Liver (tissue), 9 donors: ENCODE data around the gene ZFAND2B. TPM values are rescaled to one million over a fixed set of nuclear protein-coding genes. Genes with fewer than 3 reads are reported as not detected.

Experiments used
- DNase-seq: peaks from one replicate; pipeline ENCODE4 v3.0.0-alpha.2; 2017; ENCODE audit warnings: low spot score
- H3K27ac ChIP-seq, 2 donors: one replicate each; pipeline ENCODE4 v1.7.0; 2013; ENCODE audit warnings: inconsistent platforms in 2 of 2, low read length in 2 of 2, control low read depth in 1 of 2, low read depth in 1 of 2, mild to moderate bottlenecking in 1 of 2
- H3K27me3 ChIP-seq, 4 donors: one replicate each; pipeline versions ENCODE4 v1.6.1 to v1.7.0; 2013; ENCODE audit warnings: low read length in 3 of 4, inconsistent platforms in 1 of 4, mild to moderate bottlenecking in 1 of 4, moderate library complexity in 1 of 4; ENCODE audit not compliant: control insufficient read depth in 4 of 4, insufficient read depth in 4 of 4
- H3K36me3 ChIP-seq, 4 donors: one replicate each; pipeline versions ENCODE4 v1.6.1 to v1.7.0; 2013; ENCODE audit warnings: low read length in 3 of 4, mild to moderate bottlenecking in 3 of 4, low read depth in 1 of 4, moderate library complexity in 1 of 4; ENCODE audit not compliant: control insufficient read depth in 4 of 4, insufficient read depth in 3 of 4
- H3K4me1 ChIP-seq, 4 donors: one replicate each; pipeline versions ENCODE4 v1.6.1 to v1.7.0; 2013; ENCODE audit warnings: low read length in 3 of 4, mild to moderate bottlenecking in 3 of 4, moderate library complexity in 1 of 4; ENCODE audit not compliant: control insufficient read depth in 4 of 4, insufficient read depth in 4 of 4
- H3K4me3 ChIP-seq, 3 donors: one replicate each; pipeline versions ENCODE4 v1.6.1 to v1.7.0; 2013; ENCODE audit warnings: low read length in 3 of 3, control low read depth in 1 of 3, low read depth in 1 of 3, mild to moderate bottlenecking in 1 of 3
- H3K9ac ChIP-seq, 2 donors: one replicate each; pipeline ENCODE4 v1.7.0; 2013; ENCODE audit warnings: low read length in 2 of 2, mild to moderate bottlenecking in 2 of 2, moderate library complexity in 2 of 2, control low read depth in 1 of 2, low read depth in 1 of 2
- H3K9me3 ChIP-seq, 4 donors: one replicate each; pipeline versions ENCODE4 v1.6.1 to v1.7.0; 2013; ENCODE audit warnings: low read length in 3 of 4; ENCODE audit not compliant: control insufficient read depth in 4 of 4
- CTCF ChIP-seq: fragments of 150-350 bp; IDR thresholded peaks from 2 replicates; pipeline ENCODE4 v1.5.1; 2017; ENCODE audit warnings: improper control_type of control experiment, low read depth, low read length; ENCODE audit not compliant: missing input control
- EGR1 ChIP-seq, 2 donors: IDR thresholded peaks; 2 replicates each; pipeline ENCODE4 v1.6.1; 2016 to 2018; ENCODE audit warnings: antibody characterized with exemption in 2 of 2, low read depth in 2 of 2
- FOXA1 ChIP-seq: IDR thresholded peaks from 2 replicates; pipeline ENCODE4 v1.6.1; 2016; ENCODE audit warnings: antibody characterized with exemption
- FOXA2 ChIP-seq: IDR thresholded peaks from 2 replicates; pipeline ENCODE4 v1.6.1; 2016; ENCODE audit warnings: antibody characterized with exemption
- GABPA ChIP-seq, 2 donors: IDR thresholded peaks in 1 of 2; conservative IDR thresholded peaks in 1 of 2; 2 replicates each; pipeline ENCODE4 v1.6.1; 2016; ENCODE audit warnings: antibody characterized with exemption in 2 of 2, mild to moderate bottlenecking in 1 of 2, moderate library complexity in 1 of 2
- HNF4A ChIP-seq, 2 donors: conservative IDR thresholded peaks; 2 replicates each; pipeline ENCODE4 v1.6.1; 2016; ENCODE audit warnings: antibody characterized with exemption in 2 of 2, mild to moderate bottlenecking in 2 of 2
- HNF4G ChIP-seq: IDR thresholded peaks from 2 replicates; pipeline ENCODE4 v1.6.1; 2016; ENCODE audit warnings: antibody characterized with exemption
- JUND ChIP-seq, 2 donors: IDR thresholded peaks; 2 replicates each; pipeline ENCODE4 v1.6.1; 2016; ENCODE audit warnings: antibody characterized with exemption in 2 of 2
- MAX ChIP-seq: IDR thresholded peaks from 2 replicates; pipeline ENCODE4 v1.6.1; 2016; ENCODE audit warnings: antibody characterized with exemption
- NR2F2 ChIP-seq: IDR thresholded peaks from 2 replicates; pipeline ENCODE4 v1.6.1; 2016; ENCODE audit warnings: antibody characterized with exemption
- RAD21 ChIP-seq, 2 donors: IDR thresholded peaks; 2 replicates each; pipeline ENCODE4 v1.6.1; 2016; ENCODE audit warnings: antibody characterized with exemption in 2 of 2, mild to moderate bottlenecking in 2 of 2
- REST ChIP-seq: IDR thresholded peaks from 2 replicates; pipeline ENCODE4 v1.6.1; 2016; ENCODE audit warnings: antibody characterized with exemption, mild to moderate bottlenecking
- RXRA ChIP-seq, 2 donors: IDR thresholded peaks; 2 replicates each; pipeline ENCODE4 v1.6.1; 2017 to 2018; ENCODE audit warnings: antibody characterized with exemption in 2 of 2, mild to moderate bottlenecking in 1 of 2
- SP1 ChIP-seq: IDR thresholded peaks from 2 replicates; pipeline ENCODE4 v1.6.1; 2018; ENCODE audit warnings: antibody characterized with exemption, mild to moderate bottlenecking
- TAF1 ChIP-seq: conservative IDR thresholded peaks from 2 replicates; pipeline ENCODE4 v1.6.1; 2016; ENCODE audit warnings: antibody characterized with exemption, mild to moderate bottlenecking
- YY1 ChIP-seq: IDR thresholded peaks from 2 replicates; pipeline ENCODE4 v1.6.1; 2016; ENCODE audit warnings: antibody characterized with exemption, mild to moderate bottlenecking
- ZBTB33 ChIP-seq: IDR thresholded peaks from 2 replicates; pipeline ENCODE4 v1.6.1; 2016; ENCODE audit warnings: antibody characterized with exemption
- WGBS: extraction: QIAGEN DNeasy Blood & Tissue Kit; methylation state at CpG from one replicate; pipeline ENCODE4 v1.1.7; 2013; 5-methylcytosine and 5-hydroxymethylcytosine counted together
- polyA plus RNA-seq, 2 donors: library from polyadenylated mRNA; stranded (reverse) in 1 of 2; unstranded in 1 of 2; fragments of 200-250 nt in 1 of 2; fragments of >200 nt in 1 of 2; fragmentation: Nextera tagmentation in 1 of 2; extraction: Ambion mirVana in 1 of 2; gene quantifications; one replicate each; pipeline versions ENCODE4 v1.2.1 to v1.2.3, GENCODE V29; 2013 to 2015
- total RNA-seq, 2 donors: library from RNA; depleted of rRNA; stranded (reverse); fragments of >200 nt; gene quantifications; one replicate each; pipeline ENCODE4 v1.2.3, GENCODE V29; 2014
- TF ChIP-seq, protein P1 (sequence below): IDR thresholded peaks from 2 replicates; pipeline ENCODE4 v1.6.1; 2016; ENCODE audit warnings: antibody characterized with exemption
- donor health status: healthy.
- donor health status: healthy.
- donor health status: healthy.
- donor health status: healthy.
- donor health status: healthy.

The ZFAND2B gene
- total and polyA plus RNA-seq, 4 donors = 19.6 to 53.8 (median 25.8) TPM

DNA sequence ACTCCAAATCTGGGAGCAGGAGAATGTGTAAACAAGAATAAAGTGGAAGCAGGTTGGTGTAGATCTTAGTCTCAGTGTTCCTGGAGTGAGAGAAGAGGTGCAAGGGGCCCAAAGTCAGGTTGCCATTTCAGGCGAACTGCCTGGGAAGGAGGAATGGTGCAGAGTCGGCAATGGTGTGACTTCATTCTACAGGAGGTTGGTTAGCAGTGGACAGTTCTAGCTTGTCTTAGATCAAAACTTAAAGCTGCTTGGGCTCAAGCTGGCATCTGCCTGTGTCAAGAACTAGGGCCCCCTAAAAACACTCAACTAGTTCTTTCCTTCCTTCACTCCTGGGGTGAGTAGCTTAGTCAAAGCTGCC is 42.2 kb downstream of the ZFAND2B start (continued):
- TF ChIP-seq MAX = no peak

DNA sequence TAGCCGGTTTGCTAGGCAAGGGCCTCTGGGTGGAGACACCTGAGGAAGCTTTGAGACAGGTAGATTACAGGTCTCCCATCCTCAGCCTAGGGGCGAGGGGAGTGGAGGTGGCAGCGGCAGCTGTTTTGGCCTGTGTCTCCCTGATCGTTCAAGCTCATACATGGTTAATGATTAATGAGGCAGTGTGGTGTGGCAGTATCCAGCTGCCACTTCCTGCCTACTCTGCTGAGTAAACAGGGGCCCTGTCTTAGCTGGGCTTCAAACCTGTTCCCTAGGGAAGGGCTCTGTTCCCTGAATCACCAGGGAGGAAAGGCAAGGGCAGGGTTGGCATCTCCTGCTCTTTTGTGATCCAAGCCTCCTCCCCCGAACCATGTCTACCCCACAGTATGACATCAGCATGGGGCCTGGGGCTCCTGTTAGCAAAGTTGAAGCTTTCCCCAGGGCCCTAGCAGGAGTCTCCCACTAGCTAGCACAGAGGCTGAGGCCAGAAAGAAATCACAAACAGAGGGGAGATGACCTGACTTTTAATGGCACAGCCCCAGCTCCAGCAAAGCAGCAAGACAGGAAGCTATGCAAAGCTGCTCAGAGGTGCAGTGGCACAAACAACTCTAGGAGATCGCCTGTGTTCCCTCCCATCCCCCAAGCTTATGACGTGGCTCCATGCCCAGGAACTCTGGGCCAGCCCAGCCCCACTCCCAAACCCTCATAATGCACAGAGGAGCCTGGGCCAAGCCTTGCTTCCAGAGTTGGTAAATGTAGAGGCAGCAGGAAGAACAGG is 42.8 kb downstream of the ZFAND2B start:
- H3K4me1 ChIP-seq = peaks cover 20 to 77% (median 61%) of the 10 kb centered on the region in 4 donors

More for the DNA sequence above, 42.8 kb downstream of the ZFAND2B start:
- peaks cover 0 to 3% (median 0%) of the 10 kb centered on the region in 4 donors for H3K36me3 ChIP-seq
- peak overlapping the region; percentile 13 to 51 for H3K9ac ChIP-seq
- H3K27ac ChIP-seq = peak overlapping the region; percentile 73 to 96
- WGBS = 4% methylated on average over 7 of the region's 7 CpGs
- no peak overlapping the region for H3K4me3 ChIP-seq
- no peaks in the 10 kb centered on the region for H3K27me3 ChIP-seq
- DNase-seq = peak; percentile 74
- no peaks in the 10 kb centered on the region for H3K9me3 ChIP-seq
- TF ChIP-seq HNF4G (no peak), YY1 (peak; percentile 44), MAX (peak; percentile 32), EGR1 (IDR thresholded peaks at IDR 0.05; ENCODE audit: low read depth in 2 of 2) (no peak), FOXA1 (peak; percentile 97), SP1 (peak; percentile 93), FOXA2 (peak; percentile 99), RAD21 (IDR thresholded peaks at IDR 0.05) (peak; percentile 17 to 47), NR2F2 (no peak), JUND (IDR thresholded peaks at IDR 0.05) (peak in 1 of 2 donors; percentile 37), HNF4A (conservative IDR thresholded peaks at IDR 0.05) (peak in 1 of 2 donors; percentile 43), CTCF (no peak), RXRA (IDR thresholded peaks at IDR 0.05) (peak; percentile 3 to 21), TAF1 (peak; percentile 79), GABPA (IDR thresholded peaks at IDR 0.05 in 1 of 2, conservative IDR thresholded peaks at IDR 0.05 in 1 of 2) (peak; percentile 38 to 74), REST (peak; percentile 73), ZBTB33 (no peak)
- TF ChIP-seq, protein P1, sequence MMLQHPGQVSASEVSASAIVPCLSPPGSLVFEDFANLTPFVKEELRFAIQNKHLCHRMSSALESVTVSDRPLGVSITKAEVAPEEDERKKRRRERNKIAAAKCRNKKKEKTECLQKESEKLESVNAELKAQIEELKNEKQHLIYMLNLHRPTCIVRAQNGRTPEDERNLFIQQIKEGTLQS = no peak
